GM23338 (cell line): ENCODE results near the gene PKP3.

Source experiments
- CTCF ChIP-seq, 2 experiments: fragments of 200-600 bp in 1 of 2; sonication (generic) in 1 of 2; conservative IDR thresholded peaks; 2 replicates each; pipeline versions ENCODE4 v1.5.1 to v1.6.1; 2016 to 2017; ENCODE audit warnings: antibody characterized with exemption in 2 of 2, low read depth in 2 of 2, mild to moderate bottlenecking in 2 of 2, moderate library complexity in 1 of 2
- ETS1 ChIP-seq: IDR thresholded peaks from 2 replicates; pipeline ENCODE4 v1.6.1; 2016; ENCODE audit warnings: antibody characterized with exemption
- EZH2 ChIP-seq: fragments of 200-600 bp; sonication (generic); IDR thresholded peaks from one replicate; pipeline ENCODE4 v1.8.0; 2017; ENCODE audit warnings: antibody characterized with exemption, mild to moderate bottlenecking, low read depth; ENCODE audit not compliant: unreplicated experiment
- EZH2phosphoT487 ChIP-seq: fragments of 200-600 bp; sonication (generic); IDR thresholded peaks from one replicate; pipeline ENCODE4 v1.8.1; 2018; ENCODE audit warnings: antibody characterized with exemption; ENCODE audit not compliant: unreplicated experiment
- JUNB ChIP-seq: IDR thresholded peaks from one replicate; pipeline ENCODE4 v1.6.1; 2016; ENCODE audit warnings: antibody characterized with exemption; ENCODE audit not compliant: unreplicated experiment
- POLR2AphosphoS5 ChIP-seq: IDR thresholded peaks from 2 replicates; pipeline ENCODE4 v1.6.1; 2016; ENCODE audit warnings: antibody characterized with exemption, low read depth
- STAT1 ChIP-seq: IDR thresholded peaks from one replicate; pipeline ENCODE4 v1.6.1; 2016; ENCODE audit warnings: antibody characterized with exemption; ENCODE audit not compliant: unreplicated experiment
- ZNF114 ChIP-seq: fragments of 250-450 bp; sonication (Bioruptor Pico); IDR thresholded peaks from 2 replicates; pipeline ENCODE4 v1.5.0; 2020; ENCODE audit warnings: mild to moderate bottlenecking, moderate library complexity
- ZNF331 ChIP-seq: fragments of 250-450 bp; sonication (Bioruptor Pico); IDR thresholded peaks from 2 replicates; pipeline ENCODE4 v1.5.0; 2020; ENCODE audit warnings: low read depth, mild to moderate bottlenecking, moderate library complexity
- TF ChIP-seq, protein P1 (sequence below): IDR thresholded peaks from one replicate; pipeline ENCODE4 v1.6.1; 2018; ENCODE audit warnings: antibody characterized with exemption; ENCODE audit not compliant: unreplicated experiment

GRCh38 chr11:356610-357009 lies 37.4 kb upstream of the PKP3 start:
- no peak for TF ChIP-seq CTCF (conservative IDR thresholded peaks at IDR 0.05; ENCODE audit: low read depth in 2 of 2)
- TF ChIP-seq POLR2AphosphoS5, result no peak
- TF ChIP-seq EZH2, result no peak
- TF ChIP-seq ZNF114, result no peak
- TF ChIP-seq, protein P1, sequence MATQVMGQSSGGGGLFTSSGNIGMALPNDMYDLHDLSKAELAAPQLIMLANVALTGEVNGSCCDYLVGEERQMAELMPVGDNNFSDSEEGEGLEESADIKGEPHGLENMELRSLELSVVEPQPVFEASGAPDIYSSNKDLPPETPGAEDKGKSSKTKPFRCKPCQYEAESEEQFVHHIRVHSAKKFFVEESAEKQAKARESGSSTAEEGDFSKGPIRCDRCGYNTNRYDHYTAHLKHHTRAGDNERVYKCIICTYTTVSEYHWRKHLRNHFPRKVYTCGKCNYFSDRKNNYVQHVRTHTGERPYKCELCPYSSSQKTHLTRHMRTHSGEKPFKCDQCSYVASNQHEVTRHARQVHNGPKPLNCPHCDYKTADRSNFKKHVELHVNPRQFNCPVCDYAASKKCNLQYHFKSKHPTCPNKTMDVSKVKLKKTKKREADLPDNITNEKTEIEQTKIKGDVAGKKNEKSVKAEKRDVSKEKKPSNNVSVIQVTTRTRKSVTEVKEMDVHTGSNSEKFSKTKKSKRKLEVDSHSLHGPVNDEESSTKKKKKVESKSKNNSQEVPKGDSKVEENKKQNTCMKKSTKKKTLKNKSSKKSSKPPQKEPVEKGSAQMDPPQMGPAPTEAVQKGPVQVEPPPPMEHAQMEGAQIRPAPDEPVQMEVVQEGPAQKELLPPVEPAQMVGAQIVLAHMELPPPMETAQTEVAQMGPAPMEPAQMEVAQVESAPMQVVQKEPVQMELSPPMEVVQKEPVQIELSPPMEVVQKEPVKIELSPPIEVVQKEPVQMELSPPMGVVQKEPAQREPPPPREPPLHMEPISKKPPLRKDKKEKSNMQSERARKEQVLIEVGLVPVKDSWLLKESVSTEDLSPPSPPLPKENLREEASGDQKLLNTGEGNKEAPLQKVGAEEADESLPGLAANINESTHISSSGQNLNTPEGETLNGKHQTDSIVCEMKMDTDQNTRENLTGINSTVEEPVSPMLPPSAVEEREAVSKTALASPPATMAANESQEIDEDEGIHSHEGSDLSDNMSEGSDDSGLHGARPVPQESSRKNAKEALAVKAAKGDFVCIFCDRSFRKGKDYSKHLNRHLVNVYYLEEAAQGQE, result no peak
- no peak for TF ChIP-seq STAT1
- TF ChIP-seq ETS1, result no peak; the same call in 1 of the 2 replicates
- TF ChIP-seq EZH2phosphoT487, result no peak
- no peak for TF ChIP-seq ZNF331
- no peak for TF ChIP-seq JUNB
